Frontal cortex (tissue), 4 donors: Measurements from ENCODE around the gene CPSF7. TPM values are rescaled to one million over a fixed set of nuclear protein-coding genes. Genes with fewer than 3 reads are reported as not detected.
"Not testable (repeated sequence)": the region's sequence is repeated elsewhere in the genome, so short reads cannot be mapped to it uniquely, and the experiment has no call there.

Experiments used
- DNase-seq, 2 donors: peaks; one replicate each; pipeline ENCODE4 v3.0.0; 2012; ENCODE audit warnings: low spot score in 2 of 2
- FAIRE-seq: peaks from 2 replicates; lab custom pipeline; 2012; peaks lifted over from hg19 to GRCh38; lab: Jason Lieb, UNC
- total RNA-seq: library from RNA; depleted of rRNA; stranded (reverse); fragments of >200 nt; gene quantifications from one replicate; pipeline ENCODE4 v1.2.3, GENCODE V29; 2014
- donor health status: control.
- donor health status: control.
- donor health status: control.

Gene CPSF7
- total RNA-seq, 1 donor from 2014 or later = 15.5 TPM

- DNase-seq = no peak
- FAIRE-seq = no peak
Observed at GRCh38 chr11:61401173-61401572, 28.6 kb downstream of the CPSF7 start.

- DNase-seq = peak in 1 of 2 donors; percentile 34
- FAIRE-seq = no peak
Observed at GRCh38 chr11:61392981-61393595, 36.7 kb downstream of the CPSF7 start.

GRCh38 chr11:61390161-61390560 lies 39.6 kb downstream of the CPSF7 start:
- DNase-seq = no peak
- no peak for FAIRE-seq

GRCh38 chr11:61384271-61385242 lies 45.2 kb downstream of the CPSF7 start:
- DNase-seq = no peak
- FAIRE-seq = no peak

GRCh38 chr11:61383859-61384258 lies 45.9 kb downstream of the CPSF7 start:
- not testable (repeated sequence) for DNase-seq, FAIRE-seq

- FAIRE-seq = no peak
- no peak for DNase-seq
Observed at GRCh38 chr11:61380884-61381283, 48.9 kb downstream of the CPSF7 start.

- DNase-seq = no peak
- FAIRE-seq = no peak
Observed at GRCh38 chr11:61378713-61379313, 51.0 kb downstream of the CPSF7 start.

- DNase-seq (no peak), FAIRE-seq (no peak)
Observed at GRCh38 chr11:61377461-61378160, 52.2 kb downstream of the CPSF7 start.

GRCh38 chr11:61375761-61376108 lies 54.0 kb downstream of the CPSF7 start:
- DNase-seq (no peak), FAIRE-seq (no peak)

GRCh38 chr11:61372659-61373420 lies 56.9 kb downstream of the CPSF7 start:
- FAIRE-seq (no peak), DNase-seq (no peak)

GRCh38 chr11:61370349-61371005 lies 59.3 kb downstream of the CPSF7 start:
- no peak for DNase-seq

GRCh38 chr11:61369372-61370348 lies 60.1 kb downstream of the CPSF7 start:
- FAIRE-seq = no peak
- no peak for DNase-seq

More at GRCh38 chr11:61370349-61371005, 59.3 kb downstream of the CPSF7 start:
- no peak for FAIRE-seq

GRCh38 chr11:61368646-61369045 lies 61.1 kb downstream of the CPSF7 start:
- FAIRE-seq (no peak), DNase-seq (no peak)

GRCh38 chr11:61367406-61367805 lies 62.4 kb downstream of the CPSF7 start:
- DNase-seq (no peak), FAIRE-seq (no peak)

- DNase-seq (no peak), FAIRE-seq (no peak)
Observed at GRCh38 chr11:61364012-61364675, 65.6 kb downstream of the CPSF7 start.

- no peak for DNase-seq
- no peak for FAIRE-seq
Observed at GRCh38 chr11:61362542-61362875, 67.3 kb downstream of the CPSF7 start.

GRCh38 chr11:61361741-61362541 lies 67.8 kb downstream of the CPSF7 start, which contains the start of the genes CYB561A3 and TMEM138:
Gene CYB561A3, minus strand, starts transcription at chr11:61361882. Its CDS starts 5,169 bp downstream, at chr11:61356713.
Gene TMEM138, plus strand, starts transcription at chr11:61362374. Its CDS starts 2,017 bp downstream, at chr11:61364391.
- DNase-seq (peak; percentile 81 to 93), FAIRE-seq (no peak)
